AG04450 (cell line): ENCODE measurements around the gene KRT85. TPM values are rescaled to one million over a fixed set of nuclear protein-coding genes. Genes with fewer than 3 reads are reported as not detected.

Experiments
- CTCF ChIA-PET: fragments of 300-600, 350-600 bp; formaldehyde crosslinking; extraction: SDS; loops from one replicate; lab custom pipeline; 2022; ENCODE audit warnings: antibody characterized with exemption, inconsistent platforms; lab: Charles Lee
- POLR2A ChIA-PET: fragments of 350-600 bp; formaldehyde crosslinking; extraction: SDS; loops from one replicate; lab custom pipeline; 2021; ENCODE audit warnings: antibody characterized with exemption, inconsistent platforms; lab: Yijun Ruan, JAX
- DNase-seq: peaks from one replicate; pipeline ENCODE4 v3.0.0-alpha.2; 2011; ENCODE audit warnings: low read depth, low spot score
- H3K27ac ChIP-seq: one replicate; pipeline ENCODE4 v1.5.1; 2012; ENCODE audit warnings: low read depth, low read length, control low read depth
- H3K27me3 ChIP-seq: one replicate; pipeline ENCODE4 v1.6.0; 2012; ENCODE audit warnings: low read length; ENCODE audit not compliant: control insufficient read depth, insufficient read depth
- H3K4me3 ChIP-seq: 2 replicates; pipeline ENCODE4 v1.5.1; 2011; ENCODE audit warnings: mild to moderate bottlenecking, low read depth, low read length, control low read depth
- H3K9me3 ChIP-seq: 2 replicates; pipeline ENCODE4 v1.5.1; 2012; ENCODE audit warnings: low read length; ENCODE audit not compliant: control insufficient read depth, insufficient read depth
- polyA plus RNA-seq: library from polyadenylated mRNA; depleted of rRNA; stranded (reverse); fragments of >200 nt; gene quantifications from 2 replicates; pipeline ENCODE4 v1.2.3, GENCODE V29; 2011
- TF ChIP-seq, protein P1 (sequence below): IDR thresholded peaks from 2 replicates; pipeline ENCODE4 v1.5.1; 2011; ENCODE audit warnings: low read depth, low read length, control low read depth, inconsistent platforms

KRT85 gene
- polyA plus RNA-seq, 1 experiment: not detected

DNA sequence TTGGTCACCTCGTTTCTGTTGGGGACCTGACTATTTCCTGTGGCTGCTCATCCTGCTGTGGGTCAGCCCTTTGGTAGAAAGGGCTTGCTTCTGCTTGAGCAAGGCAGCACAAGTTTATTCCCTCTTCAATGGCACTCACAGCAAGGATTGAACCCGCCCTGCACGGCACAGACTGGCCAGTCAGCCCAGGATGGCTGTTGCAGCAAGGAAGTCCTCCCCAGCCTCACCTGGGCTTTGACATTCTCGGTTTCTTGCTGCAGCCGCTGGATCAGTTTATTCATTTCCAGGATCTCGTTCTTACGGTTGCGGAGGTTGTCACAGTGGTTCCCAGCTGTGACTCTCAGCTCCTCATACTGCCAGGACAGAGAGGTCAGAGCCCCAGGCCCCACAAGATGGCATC, 29.4 kb upstream of the KRT85 start:
- ChIA-PET POLR2A (no interaction called here), CTCF (interaction anchor here (1.1 to 1.7 kb wide), 2 partner anchors 25 to 240 kb away, joined by 3 to 7 read pairs; no protein-coding TSS in a partner anchor)
- DNase-seq: no peak
- TF ChIP-seq, protein P1, sequence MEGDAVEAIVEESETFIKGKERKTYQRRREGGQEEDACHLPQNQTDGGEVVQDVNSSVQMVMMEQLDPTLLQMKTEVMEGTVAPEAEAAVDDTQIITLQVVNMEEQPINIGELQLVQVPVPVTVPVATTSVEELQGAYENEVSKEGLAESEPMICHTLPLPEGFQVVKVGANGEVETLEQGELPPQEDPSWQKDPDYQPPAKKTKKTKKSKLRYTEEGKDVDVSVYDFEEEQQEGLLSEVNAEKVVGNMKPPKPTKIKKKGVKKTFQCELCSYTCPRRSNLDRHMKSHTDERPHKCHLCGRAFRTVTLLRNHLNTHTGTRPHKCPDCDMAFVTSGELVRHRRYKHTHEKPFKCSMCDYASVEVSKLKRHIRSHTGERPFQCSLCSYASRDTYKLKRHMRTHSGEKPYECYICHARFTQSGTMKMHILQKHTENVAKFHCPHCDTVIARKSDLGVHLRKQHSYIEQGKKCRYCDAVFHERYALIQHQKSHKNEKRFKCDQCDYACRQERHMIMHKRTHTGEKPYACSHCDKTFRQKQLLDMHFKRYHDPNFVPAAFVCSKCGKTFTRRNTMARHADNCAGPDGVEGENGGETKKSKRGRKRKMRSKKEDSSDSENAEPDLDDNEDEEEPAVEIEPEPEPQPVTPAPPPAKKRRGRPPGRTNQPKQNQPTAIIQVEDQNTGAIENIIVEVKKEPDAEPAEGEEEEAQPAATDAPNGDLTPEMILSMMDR: no peak
- Histone ChIP-seq H3K27ac (no peak overlapping the region), H3K9me3 (no peaks in the 10 kb centered on the region), H3K27me3 (peaks cover 31% of the 10 kb centered on the region), H3K4me3 (no peak overlapping the region)

- ChIA-PET CTCF (interaction anchor here (1.1 to 1.7 kb wide), 2 partner anchors 24 to 239 kb away, joined by 3 to 7 read pairs; no protein-coding TSS in a partner anchor), POLR2A (no interaction called here)
- TF ChIP-seq, protein P1: peak; percentile 18; the same call in 1 of the 2 replicates
- Histone ChIP-seq H3K4me3 (no peak overlapping the region), H3K27ac (no peak overlapping the region), H3K9me3 (no peaks in the 10 kb centered on the region), H3K27me3 (peaks cover 29% of the 10 kb centered on the region)
- no peak for DNase-seq
Observed at GRCh38 chr12:52395761-52396434, 28.6 kb upstream of the KRT85 start.

DNA sequence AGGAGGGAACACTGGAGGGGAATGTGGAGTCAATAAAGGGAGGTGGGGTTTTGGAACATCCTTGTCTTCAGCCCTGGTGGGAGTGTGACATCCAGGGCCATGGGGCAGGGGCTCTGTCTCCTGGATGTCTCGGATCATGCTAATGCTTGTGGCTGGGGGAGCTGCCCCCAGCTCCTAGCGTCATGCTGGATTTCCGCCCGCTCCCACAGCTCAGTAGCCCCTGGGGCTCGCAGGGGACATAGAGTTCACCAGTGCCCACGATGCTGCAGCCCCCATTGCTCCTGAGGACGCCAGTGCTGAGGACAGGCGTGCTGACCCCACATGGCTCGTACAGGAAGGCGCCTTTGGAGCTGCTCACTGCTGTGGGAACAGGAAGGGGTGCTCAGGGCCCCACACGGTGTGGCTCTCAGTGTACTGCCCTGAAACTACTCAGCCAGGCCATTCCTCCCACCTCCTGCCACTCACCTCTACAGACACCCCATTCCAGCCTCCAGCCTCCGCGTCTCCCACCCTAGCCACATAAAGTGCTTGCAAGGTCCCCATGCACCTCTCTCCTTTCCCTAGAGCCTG, 27.6 kb upstream of the KRT85 start:
- ChIA-PET POLR2A (no interaction called here), CTCF (interaction anchor here (1.7 kb wide), 1 partner anchor 23 kb away, joined by 7 read pairs; no protein-coding TSS in a partner anchor)
- TF ChIP-seq, protein P1: no peak
- DNase-seq: no peak
- no peaks in the 10 kb centered on the region for H3K9me3 ChIP-seq
- H3K27ac ChIP-seq: no peak overlapping the region
- no peak overlapping the region for H3K4me3 ChIP-seq
- H3K27me3 ChIP-seq: peaks cover 29% of the 10 kb centered on the region

DNA sequence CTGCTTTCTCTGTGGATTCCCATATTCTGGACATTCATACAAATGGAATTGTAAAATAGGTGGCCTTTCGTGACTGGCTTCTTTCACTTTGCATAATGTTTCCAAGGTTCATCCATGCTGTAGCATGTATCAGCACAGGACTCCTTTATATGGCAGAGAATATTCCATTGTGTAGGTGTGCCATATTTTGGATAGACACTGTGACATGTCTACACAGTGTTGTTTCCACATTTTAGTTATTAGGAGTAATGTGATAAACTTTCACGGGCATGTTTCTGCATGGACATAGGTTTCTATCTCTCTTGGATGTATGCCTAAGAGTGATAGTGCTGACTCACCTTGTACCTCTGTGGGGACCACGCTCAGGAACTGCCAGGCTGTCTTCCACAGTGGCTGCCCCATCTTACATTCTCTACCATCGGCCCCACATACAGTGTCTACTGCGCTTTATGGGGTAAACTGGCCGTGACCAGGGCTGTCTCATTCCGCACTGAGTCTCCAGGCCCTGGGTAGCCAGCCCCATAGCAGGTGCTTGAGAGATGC, 25.3 kb upstream of the KRT85 start:
- Histone ChIP-seq H3K27me3 (peaks cover 39% of the 10 kb centered on the region), H3K9me3 (no peaks in the 10 kb centered on the region), H3K27ac (no peak overlapping the region), H3K4me3 (no peak overlapping the region)
- POLR2A ChIA-PET: no interaction called here
- DNase-seq: no peak
- CTCF ChIA-PET: interaction anchor here (1.3 to 1.8 kb wide), 2 partner anchors 20 to 478 kb away, joined by 4 to 8 read pairs; no protein-coding TSS in a partner anchor
- TF ChIP-seq, protein P1: no peak
